Prostate gland (tissue), 2 donors: ENCODE data around the gene CNTNAP2. TPM values are rescaled to one million over a fixed set of nuclear protein-coding genes. Genes with fewer than 3 reads are reported as not detected.
"Not testable (repeated sequence)": the region's sequence is repeated elsewhere in the genome, so short reads cannot be mapped to it uniquely, and the experiment has no call there.

Source experiments
- DNase-seq: peaks from one replicate; pipeline ENCODE4 v3.0.0-alpha.2; 2019; ENCODE audit warnings: low spot score
- H3K27ac ChIP-seq, 2 donors: fragments of 200-600 bp; sonication (generic); 2 replicates each; pipeline ENCODE4 v1.5.1; 2017 to 2019
- H3K27me3 ChIP-seq: fragments of 200-600 bp; sonication (generic); replicated peaks from 2 replicates; pipeline ENCODE4 v1.5.1; 2019; ENCODE audit not compliant: insufficient read depth
- H3K36me3 ChIP-seq, 2 donors: fragments of 200-600 bp; sonication (generic); 1 replicate in 1 of 2; 2 replicates in 1 of 2; pipeline versions ENCODE4 v1.5.1 to v1.8.1; 2017 to 2019
- H3K4me1 ChIP-seq: fragments of 200-600 bp; sonication (generic); replicated peaks from 2 replicates; pipeline ENCODE4 v1.5.1; 2019
- H3K4me3 ChIP-seq, 2 donors: fragments of 200-600 bp; sonication (generic); 2 replicates each; pipeline ENCODE4 v1.5.1; 2017 to 2019
- H3K9me3 ChIP-seq: fragments of 200-600 bp; sonication (generic); 2 replicates; pipeline ENCODE4 v1.5.1; 2017
- POLR2A ChIP-seq: fragments of 450-650 bp; IDR thresholded peaks from one replicate; pipeline ENCODE4 v1.6.1; 2016; ENCODE audit warnings: antibody characterized with exemption, mild to moderate bottlenecking
- POLR2AphosphoS5 ChIP-seq: sonication (generic); formaldehyde crosslinking; IDR thresholded peaks from one replicate; pipeline ENCODE4 v1.6.1; 2017; ENCODE audit warnings: antibody characterized with exemption
- WGBS: methylation state at CpG from one replicate; pipeline ENCODE4 v1.1.5; 2018; 5-methylcytosine and 5-hydroxymethylcytosine counted together
- intact Hi-C: fragments of 100-400 bp; cut with DNase I; formaldehyde crosslinking; loops from one replicate; pipeline ENCODE4 v1.14.2; 2022
- total RNA-seq, 2 donors: library from RNA; depleted of rRNA; stranded (reverse); fragments of >200 nt; gene quantifications; one replicate each; pipeline ENCODE4 v1.1.0, GENCODE V29; 2016
- TF ChIP-seq, protein P1 (sequence below), 4 experiments: fragments of 200-600 bp in 2 of 4; fragments of 450-650 bp in 2 of 4; sonication (generic) in 2 of 4; IDR thresholded peaks; 1 replicate in 3 of 4; 2 replicates in 1 of 4; pipeline ENCODE4 v1.5.1; 2016 to 2019; ENCODE audit warnings: antibody characterized with exemption in 4 of 4, mild to moderate bottlenecking in 2 of 4, moderate library complexity in 2 of 4

CNTNAP2 gene
- total RNA-seq, 2 donors from 2014 or later = 10.6 to 43.7 TPM

DNA sequence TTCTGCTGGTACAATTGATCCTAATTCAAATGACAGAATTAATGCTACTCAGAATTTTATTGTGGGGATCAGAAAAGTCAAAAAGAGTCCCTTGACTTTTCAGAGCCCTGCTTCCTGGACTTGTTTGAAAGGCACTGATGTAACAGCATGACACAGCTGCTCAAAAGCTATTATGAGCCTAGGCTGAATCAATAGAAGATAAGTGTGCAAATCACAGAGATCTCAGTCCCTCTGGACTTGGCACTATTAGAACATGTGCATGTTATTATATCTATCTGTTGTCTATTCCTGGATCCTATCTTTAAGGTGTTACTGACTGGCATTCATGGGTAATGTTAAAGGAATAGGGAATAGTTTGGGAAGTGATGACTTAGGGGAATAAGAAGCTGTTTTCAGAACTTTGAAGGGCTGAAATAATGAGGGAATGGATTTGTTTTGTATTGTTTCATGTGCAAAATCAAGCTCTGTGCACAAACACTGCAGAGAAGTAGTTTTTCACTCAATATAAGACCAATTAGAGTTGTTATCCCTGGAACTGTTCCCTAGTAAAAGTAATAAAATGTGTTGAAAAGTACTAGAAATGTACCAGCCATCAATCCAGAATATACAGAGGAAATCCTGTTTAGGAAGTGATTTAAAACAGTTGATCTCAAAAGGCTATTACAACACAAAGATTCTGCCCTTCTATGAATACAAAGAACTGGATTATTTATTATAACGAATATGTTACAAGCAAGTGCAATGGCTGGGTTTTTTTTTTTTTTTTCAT, 1659.1 kb downstream of the CNTNAP2 start:
- Histone ChIP-seq H3K36me3 (no peaks in the 10 kb centered on the region), H3K27me3 (no peaks in the 10 kb centered on the region), H3K4me3 (no peak overlapping the region), H3K4me1 (no peaks in the 10 kb centered on the region), H3K9me3 (no peaks in the 10 kb centered on the region), H3K27ac (no peak overlapping the region)
- no peak for DNase-seq
- WGBS = 43% methylated on average over 1 of the region's 1 CpG
- intact Hi-C loops = no loop called here
- TF ChIP-seq, protein P1, sequence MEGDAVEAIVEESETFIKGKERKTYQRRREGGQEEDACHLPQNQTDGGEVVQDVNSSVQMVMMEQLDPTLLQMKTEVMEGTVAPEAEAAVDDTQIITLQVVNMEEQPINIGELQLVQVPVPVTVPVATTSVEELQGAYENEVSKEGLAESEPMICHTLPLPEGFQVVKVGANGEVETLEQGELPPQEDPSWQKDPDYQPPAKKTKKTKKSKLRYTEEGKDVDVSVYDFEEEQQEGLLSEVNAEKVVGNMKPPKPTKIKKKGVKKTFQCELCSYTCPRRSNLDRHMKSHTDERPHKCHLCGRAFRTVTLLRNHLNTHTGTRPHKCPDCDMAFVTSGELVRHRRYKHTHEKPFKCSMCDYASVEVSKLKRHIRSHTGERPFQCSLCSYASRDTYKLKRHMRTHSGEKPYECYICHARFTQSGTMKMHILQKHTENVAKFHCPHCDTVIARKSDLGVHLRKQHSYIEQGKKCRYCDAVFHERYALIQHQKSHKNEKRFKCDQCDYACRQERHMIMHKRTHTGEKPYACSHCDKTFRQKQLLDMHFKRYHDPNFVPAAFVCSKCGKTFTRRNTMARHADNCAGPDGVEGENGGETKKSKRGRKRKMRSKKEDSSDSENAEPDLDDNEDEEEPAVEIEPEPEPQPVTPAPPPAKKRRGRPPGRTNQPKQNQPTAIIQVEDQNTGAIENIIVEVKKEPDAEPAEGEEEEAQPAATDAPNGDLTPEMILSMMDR (IDR thresholded peaks at IDR 0.05) = no peak
- no peak for TF ChIP-seq POLR2AphosphoS5
- no peak for TF ChIP-seq POLR2A

GRCh38 chr7:147777309-147777708, 1660.7 kb downstream of the CNTNAP2 start:
- Histone ChIP-seq H3K27me3 (no peaks in the 10 kb centered on the region), H3K9me3 (no peaks in the 10 kb centered on the region), H3K4me1 (no peaks in the 10 kb centered on the region), H3K27ac (no peak overlapping the region), H3K36me3 (no peaks in the 10 kb centered on the region), H3K4me3 (no peak overlapping the region)
- 73% methylated on average over 3 of the region's 3 CpGs for whole genome bisulfite sequencing
- TF ChIP-seq POLR2AphosphoS5 (no peak), POLR2A (no peak)
- TF ChIP-seq, protein P1 (IDR thresholded peaks at IDR 0.05) = no peak
- intact Hi-C loops = no loop called here
- DNase-seq = no peak

GRCh38 chr7:147779949-147780348, 1663.3 kb downstream of the CNTNAP2 start:
- H3K27ac ChIP-seq = no peak overlapping the region
- no peak for DNase-seq
- no peaks in the 10 kb centered on the region for H3K4me1 ChIP-seq
- H3K27me3 ChIP-seq = no peaks in the 10 kb centered on the region
- H3K36me3 ChIP-seq = no peaks in the 10 kb centered on the region
- H3K9me3 ChIP-seq = no peaks in the 10 kb centered on the region
- intact Hi-C loops = no loop called here
- H3K4me3 ChIP-seq = no peak overlapping the region
- TF ChIP-seq POLR2AphosphoS5 = no peak
- no peak for TF ChIP-seq POLR2A
- TF ChIP-seq, protein P1 (IDR thresholded peaks at IDR 0.05) = no peak
- WGBS = 87% methylated on average over 3 of the region's 3 CpGs

DNA sequence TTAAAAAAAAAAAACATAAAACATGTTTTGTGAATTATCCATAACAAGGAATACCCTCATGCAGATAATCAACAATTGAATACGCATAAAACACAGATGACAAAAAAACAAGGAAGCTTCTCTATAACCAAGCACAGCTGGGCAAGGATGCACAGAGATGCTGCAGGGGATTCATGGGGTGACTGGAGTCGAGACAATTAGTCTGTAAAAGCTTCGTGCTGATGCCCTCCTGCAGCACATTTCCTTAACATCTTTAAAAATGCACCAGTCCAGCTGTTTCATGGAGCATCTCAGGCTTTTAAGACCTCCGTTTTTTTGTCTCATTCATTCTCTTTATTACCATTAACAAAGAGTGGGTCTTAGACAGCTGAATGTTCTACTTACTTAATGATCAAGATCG, 1680.0 kb downstream of the CNTNAP2 start:
- Histone ChIP-seq H3K36me3 (no peaks in the 10 kb centered on the region), H3K4me3 (no peak overlapping the region), H3K9me3 (no peaks in the 10 kb centered on the region), H3K4me1 (no peaks in the 10 kb centered on the region), H3K27me3 (no peaks in the 10 kb centered on the region), H3K27ac (no peak overlapping the region)
- TF ChIP-seq, protein P1 (IDR thresholded peaks at IDR 0.05) = no peak
- TF ChIP-seq POLR2AphosphoS5 = no peak
- TF ChIP-seq POLR2A = no peak
- no peak for DNase-seq
- WGBS = 65% methylated on average over 5 of the region's 5 CpGs
- intact Hi-C loops = no loop called here

DNA sequence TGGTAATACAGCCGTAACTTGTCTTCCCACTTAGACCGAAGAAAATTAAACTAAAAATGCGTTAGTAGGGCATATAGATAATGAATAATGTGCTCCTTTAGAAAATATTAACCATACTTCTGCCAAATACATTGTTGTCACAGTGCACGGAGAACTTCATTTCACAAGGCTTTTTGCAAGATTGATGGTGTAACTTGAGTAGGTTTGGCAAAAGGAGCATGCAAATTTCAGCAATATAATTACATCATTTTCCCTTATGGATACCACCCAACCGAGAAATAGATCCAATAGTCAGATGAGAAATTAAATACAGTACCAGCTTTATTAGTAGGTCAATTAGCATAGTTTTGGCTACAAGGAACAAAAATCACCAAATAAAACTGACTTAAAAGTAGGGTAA, 1681.4 kb downstream of the CNTNAP2 start:
- no peaks in the 10 kb centered on the region for H3K27me3 ChIP-seq
- intact Hi-C loops = no loop called here
- no peak overlapping the region for H3K27ac ChIP-seq
- WGBS = 36% methylated on average over 5 of the region's 5 CpGs
- no peak overlapping the region for H3K4me3 ChIP-seq
- no peaks in the 10 kb centered on the region for H3K36me3 ChIP-seq
- DNase-seq = no peak
- TF ChIP-seq POLR2A (no peak), POLR2AphosphoS5 (no peak)
- TF ChIP-seq, protein P1 (IDR thresholded peaks at IDR 0.05) = no peak
- no peaks in the 10 kb centered on the region for H3K9me3 ChIP-seq
- no peaks in the 10 kb centered on the region for H3K4me1 ChIP-seq

DNA sequence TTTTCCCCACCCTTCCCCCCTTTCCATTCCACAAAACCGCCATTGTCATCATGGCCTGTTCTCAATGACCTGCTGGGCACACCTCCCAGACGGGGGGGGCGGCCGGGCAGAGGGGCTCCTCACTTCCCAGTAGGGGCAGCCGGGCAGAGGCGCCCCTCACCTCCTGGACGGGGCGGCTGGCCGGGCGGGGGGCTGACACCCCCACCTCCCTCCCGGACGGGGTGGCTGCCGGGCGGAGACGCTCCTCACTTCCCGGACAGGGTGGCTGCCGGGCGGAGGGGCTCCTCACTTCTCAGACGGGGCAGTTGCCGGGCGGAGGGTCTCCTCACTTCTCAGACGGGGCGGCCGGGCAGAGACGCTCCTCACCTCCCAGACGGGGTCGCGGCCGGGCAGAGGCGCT, 1685.2 kb downstream of the CNTNAP2 start:
- H3K27me3 ChIP-seq, H3K4me1 ChIP-seq, H3K9me3 ChIP-seq, H3K4me3 ChIP-seq, H3K36me3 ChIP-seq, H3K27ac ChIP-seq, DNase-seq, intact Hi-C loops: not testable (repeated sequence)
- 95% methylated on average over 21 of the region's 30 CpGs for WGBS
